GM12801 (cell line): Measurements from ENCODE around the gene NPHS1.

Experiments used
- CTCF ChIP-seq: IDR thresholded peaks from one replicate; pipeline ENCODE4 v1.5.1; 2011; ENCODE audit warnings: control low read depth; ENCODE audit not compliant: insufficient read length; ENCODE audit errors: extremely low read depth

Gene NPHS1, protein sequence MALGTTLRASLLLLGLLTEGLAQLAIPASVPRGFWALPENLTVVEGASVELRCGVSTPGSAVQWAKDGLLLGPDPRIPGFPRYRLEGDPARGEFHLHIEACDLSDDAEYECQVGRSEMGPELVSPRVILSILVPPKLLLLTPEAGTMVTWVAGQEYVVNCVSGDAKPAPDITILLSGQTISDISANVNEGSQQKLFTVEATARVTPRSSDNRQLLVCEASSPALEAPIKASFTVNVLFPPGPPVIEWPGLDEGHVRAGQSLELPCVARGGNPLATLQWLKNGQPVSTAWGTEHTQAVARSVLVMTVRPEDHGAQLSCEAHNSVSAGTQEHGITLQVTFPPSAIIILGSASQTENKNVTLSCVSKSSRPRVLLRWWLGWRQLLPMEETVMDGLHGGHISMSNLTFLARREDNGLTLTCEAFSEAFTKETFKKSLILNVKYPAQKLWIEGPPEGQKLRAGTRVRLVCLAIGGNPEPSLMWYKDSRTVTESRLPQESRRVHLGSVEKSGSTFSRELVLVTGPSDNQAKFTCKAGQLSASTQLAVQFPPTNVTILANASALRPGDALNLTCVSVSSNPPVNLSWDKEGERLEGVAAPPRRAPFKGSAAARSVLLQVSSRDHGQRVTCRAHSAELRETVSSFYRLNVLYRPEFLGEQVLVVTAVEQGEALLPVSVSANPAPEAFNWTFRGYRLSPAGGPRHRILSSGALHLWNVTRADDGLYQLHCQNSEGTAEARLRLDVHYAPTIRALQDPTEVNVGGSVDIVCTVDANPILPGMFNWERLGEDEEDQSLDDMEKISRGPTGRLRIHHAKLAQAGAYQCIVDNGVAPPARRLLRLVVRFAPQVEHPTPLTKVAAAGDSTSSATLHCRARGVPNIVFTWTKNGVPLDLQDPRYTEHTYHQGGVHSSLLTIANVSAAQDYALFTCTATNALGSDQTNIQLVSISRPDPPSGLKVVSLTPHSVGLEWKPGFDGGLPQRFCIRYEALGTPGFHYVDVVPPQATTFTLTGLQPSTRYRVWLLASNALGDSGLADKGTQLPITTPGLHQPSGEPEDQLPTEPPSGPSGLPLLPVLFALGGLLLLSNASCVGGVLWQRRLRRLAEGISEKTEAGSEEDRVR (N-terminal part only)

DNA sequence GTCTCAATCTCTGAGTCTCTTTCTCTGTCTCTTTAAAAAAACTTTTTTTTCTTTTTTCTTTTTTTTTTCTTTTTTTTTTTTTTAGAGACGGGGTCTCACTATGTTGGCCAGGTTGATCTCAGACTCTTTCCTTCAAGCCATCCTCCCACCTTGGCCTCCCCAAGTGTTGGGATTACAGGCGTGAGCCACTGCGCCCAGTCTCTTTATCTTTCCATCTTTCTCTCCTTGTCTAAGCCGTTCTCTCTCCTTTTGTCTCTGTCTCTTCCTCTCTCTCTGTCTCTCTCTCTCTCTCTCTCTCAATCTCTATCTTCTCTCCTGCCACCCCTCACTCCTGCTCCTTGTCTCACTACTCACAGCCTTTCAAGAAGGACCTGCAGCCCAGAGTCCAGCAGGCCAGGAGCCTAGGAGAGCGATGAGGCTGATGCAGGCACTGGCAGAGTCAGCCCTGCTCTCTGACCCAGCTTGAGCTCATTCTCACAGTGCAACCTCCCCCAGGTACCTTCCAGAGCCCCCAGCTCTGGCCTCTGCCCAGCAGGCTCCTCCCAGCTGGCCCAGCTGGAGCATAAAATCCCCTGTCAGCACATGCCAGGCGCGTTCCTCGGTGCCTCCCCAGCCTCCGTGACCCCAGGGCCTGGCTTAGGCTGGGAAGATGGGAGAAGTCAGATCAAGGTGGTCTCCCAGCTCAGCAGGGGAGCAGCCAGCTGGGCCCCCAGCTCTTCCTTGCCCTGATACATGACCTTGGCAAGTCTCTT, at the start of gene NPHS1:
Gene NPHS1, minus strand, starts transcription at position 476 of the 752 bp plus-strand sequence. CDS start 667 bp downstream, outside the sequence.
- no peak for TF ChIP-seq CTCF

GRCh38 chr19:35901055-35901644, 48.8 kb upstream of the NPHS1 start:
- no peak for TF ChIP-seq CTCF

DNA sequence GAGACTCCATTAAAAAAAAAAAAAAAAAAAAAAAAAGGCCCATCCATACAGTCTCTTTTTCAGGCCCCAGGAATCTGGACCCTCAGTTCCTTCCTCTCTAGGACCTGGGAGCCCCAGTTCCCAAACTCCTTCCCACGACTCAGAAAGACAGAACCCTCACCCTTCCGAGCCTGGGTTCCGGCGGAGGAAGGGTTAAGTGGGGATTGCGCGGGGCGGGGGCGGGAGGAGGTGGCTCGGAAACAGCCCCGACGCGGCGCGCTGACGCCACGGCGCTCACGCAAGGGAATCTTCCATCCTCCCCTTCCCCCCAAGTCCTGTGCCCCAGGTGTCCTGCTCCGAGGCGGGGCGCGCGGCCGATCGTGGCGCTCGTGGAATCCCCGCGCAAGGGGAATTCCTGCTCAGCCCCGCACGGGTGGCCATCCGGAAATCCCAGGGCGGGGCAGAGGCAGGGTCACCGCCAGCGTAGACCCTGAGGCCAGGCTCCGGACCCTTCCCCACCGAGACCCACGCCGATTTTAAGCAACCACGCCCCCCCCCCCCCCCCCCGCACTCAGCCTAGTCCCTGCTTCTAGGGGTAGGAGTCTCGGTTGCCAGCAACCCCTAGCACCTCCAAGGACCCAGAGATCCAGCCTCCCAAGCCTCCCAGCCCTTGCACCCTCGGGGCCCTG, 47.4 kb upstream of the NPHS1 start:
- TF ChIP-seq CTCF, result no peak

DNA sequence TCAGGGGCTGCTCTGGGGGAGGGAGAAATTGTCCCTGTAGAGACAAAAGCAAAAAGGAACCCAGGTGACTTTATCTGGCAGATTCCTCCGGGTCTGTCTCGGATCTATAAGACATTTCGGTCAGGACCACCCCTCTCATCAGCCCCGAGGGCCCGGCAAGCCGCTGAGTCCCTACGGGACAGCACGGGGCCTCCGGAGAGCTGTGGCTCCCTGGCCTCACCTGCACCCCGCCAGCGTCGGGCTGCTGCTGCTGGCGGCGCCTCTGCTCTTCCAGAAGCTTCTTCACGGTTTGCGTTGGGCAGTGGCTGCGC, 46.1 kb upstream of the NPHS1 start:
- no peak for TF ChIP-seq CTCF

DNA sequence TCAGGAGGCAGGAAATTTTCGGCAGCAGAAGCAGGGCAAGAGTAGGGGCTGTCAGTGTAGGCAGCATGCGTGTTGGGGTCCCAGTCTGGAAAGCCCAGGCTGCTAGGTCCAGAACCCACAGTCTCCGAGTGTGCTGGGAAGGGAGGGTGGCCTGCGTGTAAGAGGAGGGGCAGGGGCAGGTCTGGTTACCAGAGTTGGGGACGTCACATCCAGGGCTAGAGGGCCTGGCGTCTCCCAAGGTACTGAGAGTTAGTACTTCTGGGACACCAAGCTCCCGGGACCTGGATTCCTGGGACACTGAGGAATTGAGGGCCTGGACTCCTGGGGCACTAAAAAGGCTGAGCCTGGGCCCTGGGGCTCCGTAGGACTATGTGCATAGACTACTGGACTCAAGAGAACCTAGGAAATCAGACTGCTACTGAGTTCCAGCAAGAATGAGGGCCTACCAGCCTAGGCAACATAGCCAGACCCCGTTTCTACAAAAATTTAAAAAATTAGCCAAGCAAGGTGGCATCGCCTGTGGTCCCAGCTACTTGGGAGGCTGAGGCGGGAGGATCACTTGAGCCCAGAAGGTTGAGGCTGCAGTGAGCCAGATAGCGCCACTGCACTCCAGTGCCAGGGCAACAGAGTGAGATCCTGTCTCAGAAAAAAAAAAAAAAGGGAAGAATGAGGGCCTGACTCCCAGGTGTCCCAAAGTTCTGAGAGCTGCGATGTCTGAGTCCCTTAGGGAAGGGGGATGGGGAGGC, 45.6 kb upstream of the NPHS1 start:
- no peak for TF ChIP-seq CTCF

GRCh38 chr19:35896643-35897040, 44.3 kb upstream of the NPHS1 start:
- TF ChIP-seq CTCF, result no peak
